Prostate gland (tissue), 2 donors: ENCODE measurements around the gene PON3. TPM values are rescaled to one million over a fixed set of nuclear protein-coding genes. Genes with fewer than 3 reads are reported as not detected.

Experiments
- DNase-seq: peaks from one replicate; pipeline ENCODE4 v3.0.0-alpha.2; 2019; ENCODE audit warnings: low spot score
- H3K27ac ChIP-seq, 2 donors: fragments of 200-600 bp; sonication (generic); 2 replicates each; pipeline ENCODE4 v1.5.1; 2017 to 2019
- H3K27me3 ChIP-seq: fragments of 200-600 bp; sonication (generic); replicated peaks from 2 replicates; pipeline ENCODE4 v1.5.1; 2019; ENCODE audit not compliant: insufficient read depth
- H3K36me3 ChIP-seq, 2 donors: fragments of 200-600 bp; sonication (generic); 1 replicate in 1 of 2; 2 replicates in 1 of 2; pipeline versions ENCODE4 v1.5.1 to v1.8.1; 2017 to 2019
- H3K4me1 ChIP-seq: fragments of 200-600 bp; sonication (generic); replicated peaks from 2 replicates; pipeline ENCODE4 v1.5.1; 2019
- H3K4me3 ChIP-seq, 2 donors: fragments of 200-600 bp; sonication (generic); 2 replicates each; pipeline ENCODE4 v1.5.1; 2017 to 2019
- H3K9me3 ChIP-seq: fragments of 200-600 bp; sonication (generic); 2 replicates; pipeline ENCODE4 v1.5.1; 2017
- CTCF ChIP-seq, 4 experiments: fragments of 200-600 bp in 2 of 4; fragments of 450-650 bp in 2 of 4; sonication (generic) in 2 of 4; IDR thresholded peaks; 1 replicate in 3 of 4; 2 replicates in 1 of 4; pipeline ENCODE4 v1.5.1; 2016 to 2019; ENCODE audit warnings: antibody characterized with exemption in 4 of 4, mild to moderate bottlenecking in 2 of 4, moderate library complexity in 2 of 4
- POLR2A ChIP-seq: fragments of 450-650 bp; IDR thresholded peaks from one replicate; pipeline ENCODE4 v1.6.1; 2016; ENCODE audit warnings: antibody characterized with exemption, mild to moderate bottlenecking
- POLR2AphosphoS5 ChIP-seq: sonication (generic); formaldehyde crosslinking; IDR thresholded peaks from one replicate; pipeline ENCODE4 v1.6.1; 2017; ENCODE audit warnings: antibody characterized with exemption
- WGBS: methylation state at CpG from one replicate; pipeline ENCODE4 v1.1.5; 2018; 5-methylcytosine and 5-hydroxymethylcytosine counted together
- intact Hi-C: fragments of 100-400 bp; cut with DNase I; formaldehyde crosslinking; loops from one replicate; pipeline ENCODE4 v1.14.2; 2022
- total RNA-seq, 2 donors: library from RNA; depleted of rRNA; stranded (reverse); fragments of >200 nt; gene quantifications; one replicate each; pipeline ENCODE4 v1.1.0, GENCODE V29; 2016

PON3 gene
- total RNA-seq, 2 donors from 2014 or later, result 1.9 to 9.5 TPM

DNA sequence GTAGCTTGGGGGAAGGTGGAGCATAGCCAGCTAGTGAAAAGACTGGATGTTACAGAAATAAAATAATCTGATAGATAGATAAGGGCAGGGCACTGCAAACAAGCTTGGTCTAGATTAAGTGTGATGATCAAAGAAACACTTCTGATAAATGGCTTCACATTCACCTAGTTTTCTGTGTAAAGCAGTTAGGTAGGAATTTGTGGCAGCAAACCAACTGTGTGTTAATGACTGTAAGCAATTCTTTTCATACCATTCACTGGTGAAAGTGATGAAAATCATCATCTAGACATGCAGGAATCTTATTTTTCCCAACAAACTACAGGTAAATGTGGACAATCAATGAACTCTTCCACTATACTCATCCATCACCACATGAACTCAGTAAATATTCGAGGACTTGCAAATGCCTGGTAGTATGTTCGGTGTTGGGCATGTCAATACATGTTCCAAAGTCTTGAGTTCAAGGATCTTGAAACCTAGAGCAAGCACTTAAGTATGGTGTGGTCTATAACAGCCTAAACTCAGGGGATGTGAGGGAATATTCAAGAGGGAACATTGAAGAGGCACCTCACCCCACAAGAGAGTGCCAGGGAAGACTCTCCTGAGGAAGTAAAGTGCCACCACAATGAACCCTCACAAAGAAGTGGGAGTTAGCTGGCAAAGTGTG is 20.5 kb downstream of the PON3 start:
- H3K4me1 ChIP-seq, result no peaks in the 10 kb centered on the region
- TF ChIP-seq POLR2A (no peak), POLR2AphosphoS5 (no peak), CTCF (IDR thresholded peaks at IDR 0.05) (no peak)
- intact Hi-C loops, result no loop called here
- H3K27ac ChIP-seq, result no peak overlapping the region
- H3K36me3 ChIP-seq, result no peaks in the 10 kb centered on the region
- H3K27me3 ChIP-seq, result no peaks in the 10 kb centered on the region
- no peak for DNase-seq
- no peaks in the 10 kb centered on the region for H3K9me3 ChIP-seq
- H3K4me3 ChIP-seq, result no peak overlapping the region
- 86% methylated on average over 2 of the region's 2 CpGs for WGBS

GRCh38 chr7:95373323-95373722 is 22.9 kb downstream of the PON3 start:
- Histone ChIP-seq H3K36me3 (no peaks in the 10 kb centered on the region), H3K4me1 (no peaks in the 10 kb centered on the region), H3K27me3 (no peaks in the 10 kb centered on the region), H3K9me3 (no peaks in the 10 kb centered on the region), H3K27ac (no peak overlapping the region), H3K4me3 (no peak overlapping the region)
- intact Hi-C loops, result no loop called here
- no peak for DNase-seq
- WGBS, result 93% methylated on average over 4 of the region's 4 CpGs
- TF ChIP-seq CTCF (IDR thresholded peaks at IDR 0.05) (no peak), POLR2AphosphoS5 (no peak), POLR2A (no peak)

DNA sequence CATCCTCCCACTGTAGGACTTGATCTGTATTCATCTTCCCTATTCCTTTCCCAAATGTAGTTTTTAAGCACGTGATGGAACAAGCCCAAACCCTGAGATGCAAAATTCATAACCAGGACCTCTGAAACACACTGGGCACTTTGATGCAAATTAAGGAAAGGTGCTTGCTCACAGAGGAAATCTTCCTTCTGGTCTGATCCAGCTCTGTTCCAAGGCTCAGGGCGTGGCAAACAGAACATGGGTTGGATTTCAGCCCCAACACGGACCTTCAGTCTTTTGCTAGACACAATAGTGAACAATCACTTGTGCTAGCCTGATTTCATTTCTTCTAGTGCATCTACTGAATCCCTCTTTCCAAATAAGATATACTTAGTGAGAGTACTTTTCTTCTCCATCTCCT is 27.9 kb downstream of the PON3 start:
- no peaks in the 10 kb centered on the region for H3K27me3 ChIP-seq

GRCh38 chr7:95367606-95368005 is 28.6 kb downstream of the PON3 start:
- H3K9me3 ChIP-seq, result no peaks in the 10 kb centered on the region
- H3K4me1 ChIP-seq, result no peaks in the 10 kb centered on the region
- TF ChIP-seq POLR2A (no peak), POLR2AphosphoS5 (no peak), CTCF (IDR thresholded peaks at IDR 0.05) (no peak)
- H3K36me3 ChIP-seq, result no peaks in the 10 kb centered on the region
- no peak overlapping the region for H3K4me3 ChIP-seq
- H3K27ac ChIP-seq, result no peak overlapping the region
- no peaks in the 10 kb centered on the region for H3K27me3 ChIP-seq
- intact Hi-C loops, result no loop called here
- no peak for DNase-seq
- 76% methylated on average over 1 of the region's 1 CpG for WGBS

More for the DNA sequence above, 27.9 kb downstream of the PON3 start:
- TF ChIP-seq POLR2AphosphoS5 (no peak), CTCF (IDR thresholded peaks at IDR 0.05) (no peak), POLR2A (no peak)
- Histone ChIP-seq H3K36me3 (no peaks in the 10 kb centered on the region), H3K27ac (no peak overlapping the region), H3K9me3 (no peaks in the 10 kb centered on the region), H3K4me1 (no peaks in the 10 kb centered on the region), H3K4me3 (no peak overlapping the region)
- DNase-seq, result no peak
- intact Hi-C loops, result no loop called here
- WGBS, result 81% methylated on average over 3 of the region's 3 CpGs

DNA sequence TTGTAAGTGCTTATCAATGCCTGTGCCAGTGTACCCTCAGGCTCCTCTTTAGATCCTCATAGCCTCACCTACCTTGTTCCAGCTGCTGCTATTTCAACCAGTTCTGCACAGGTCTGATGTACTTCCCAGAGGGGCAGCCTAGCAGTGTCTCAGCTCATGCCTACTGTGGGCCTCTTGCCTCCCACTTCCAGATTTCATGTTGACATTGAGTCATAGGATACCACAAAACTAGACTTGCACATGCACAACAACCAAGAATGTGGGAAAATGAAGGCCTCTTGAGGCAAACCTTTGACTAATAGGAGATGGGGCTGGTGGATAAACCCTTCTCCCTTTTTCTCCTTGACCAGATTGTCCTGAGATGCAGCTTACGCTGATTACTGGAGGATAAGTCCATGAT is 31.0 kb downstream of the PON3 start:
- H3K36me3 ChIP-seq, result no peaks in the 10 kb centered on the region
- no peak overlapping the region for H3K4me3 ChIP-seq
- no peak for TF ChIP-seq CTCF (IDR thresholded peaks at IDR 0.05)
- TF ChIP-seq POLR2AphosphoS5, result no peak
- TF ChIP-seq POLR2A, result no peak
- intact Hi-C loops, result no loop called here
- WGBS, result 96% methylated on average over 1 of the region's 1 CpG
- DNase-seq, result no peak
- no peaks in the 10 kb centered on the region for H3K4me1 ChIP-seq
- H3K9me3 ChIP-seq, result no peaks in the 10 kb centered on the region
- no peak overlapping the region for H3K27ac ChIP-seq
- H3K27me3 ChIP-seq, result no peaks in the 10 kb centered on the region
